HG02798 (cell line): Measurements from ENCODE around the gene JUNB.

Experiments
- ATAC-seq: cut with Tn5 transposase; IDR thresholded peaks from one replicate; pipeline ENCODE4 v1.9.1; 2021; ENCODE audit warnings: mild to moderate bottlenecking; ENCODE audit not compliant: unreplicated experiment, poor library complexity

JUNB gene

GRCh38 chr19:12773571-12773970 is 17.7 kb upstream of the JUNB start:
- ATAC-seq: no peak

GRCh38 chr19:12774588-12775555 is 16.4 kb upstream of the JUNB start, which contains the start of gene HOOK2:
TSS of gene HOOK2 (minus strand) at chr19:12775552. CDS start at chr19:12775449, 103 bp downstream.
- peak; percentile 7 for ATAC-seq

GRCh38 chr19:12777217-12778016 is 13.9 kb upstream of the JUNB start:
- peak; percentile 32 for ATAC-seq

GRCh38 chr19:12778017-12778904 is 13.0 kb upstream of the JUNB start:
- no peak for ATAC-seq

- ATAC-seq: no peak
Measured at GRCh38 chr19:12778905-12779161, 12.5 kb upstream of the JUNB start.

GRCh38 chr19:12779162-12779993 is 11.9 kb upstream of the JUNB start:
- no peak for ATAC-seq

GRCh38 chr19:12782174-12782423 is 9.2 kb upstream of the JUNB start:
- no peak for ATAC-seq

GRCh38 chr19:12782424-12783290 is 8.6 kb upstream of the JUNB start:
- ATAC-seq: peak; percentile 63

- no peak for ATAC-seq
Measured at GRCh38 chr19:12783291-12783848, 7.9 kb upstream of the JUNB start.

- no peak for ATAC-seq
Measured at GRCh38 chr19:12783849-12784393, 7.4 kb upstream of the JUNB start.

- ATAC-seq: no peak
Measured at GRCh38 chr19:12784394-12784870, 6.9 kb upstream of the JUNB start.

- ATAC-seq: no peak
Measured at GRCh38 chr19:12784871-12785430, 6.3 kb upstream of the JUNB start.

GRCh38 chr19:12785431-12786031 is 5.8 kb upstream of the JUNB start:
- no peak for ATAC-seq

- ATAC-seq: no peak
Measured at GRCh38 chr19:12786141-12786870, 5.0 kb upstream of the JUNB start.

- no peak for ATAC-seq
Measured at GRCh38 chr19:12786952-12787351, 4.3 kb upstream of the JUNB start.

- no peak for ATAC-seq
Measured at GRCh38 chr19:12787458-12787857, 3.8 kb upstream of the JUNB start.
